Smooth muscle cell (in vitro differentiated cells): ENCODE measurements around the gene DTNBP1. TPM values are rescaled to one million over a fixed set of nuclear protein-coding genes. Genes with fewer than 3 reads are reported as not detected.

Experiments used
- DNase-seq: peaks from one replicate; lab custom pipeline; 2025; ENCODE audit not compliant: unreplicated experiment; lab: John Stamatoyannopoulos, UW
- H2AFZ ChIP-seq: fragments of 200-600 bp; sonication (generic); 2 replicates; pipeline ENCODE4 v1.6.0; 2016; ENCODE audit warnings: antibody characterized with exemption, low read depth, mild to moderate bottlenecking
- H3F3A ChIP-seq: fragments of 200-600 bp; sonication (generic); 2 replicates; pipeline ENCODE4 v1.6.0; 2017; ENCODE audit warnings: antibody characterized with exemption, low read depth
- H3K27ac ChIP-seq: fragments of 200-600 bp; sonication (generic); 2 replicates; pipeline ENCODE4 v1.5.1; 2016; ENCODE audit warnings: low read depth, mild to moderate bottlenecking
- H3K27me3 ChIP-seq: fragments of 200-600 bp; sonication (generic); 2 replicates; pipeline ENCODE4 v1.6.1; 2016; ENCODE audit warnings: low read depth, mild to moderate bottlenecking
- H3K36me3 ChIP-seq: fragments of 200-600 bp; sonication (generic); 2 replicates; pipeline ENCODE4 v1.5.1; 2016; ENCODE audit warnings: low read depth
- H3K4me1 ChIP-seq: fragments of 200-600 bp; sonication (generic); 2 replicates; pipeline ENCODE4 v1.5.1; 2016; ENCODE audit warnings: low read depth
- H3K4me2 ChIP-seq: fragments of 200-600 bp; sonication (generic); 2 replicates; pipeline ENCODE4 v1.6.0; 2016; ENCODE audit warnings: mild to moderate bottlenecking
- H3K4me3 ChIP-seq: fragments of 200-600 bp; sonication (generic); 2 replicates; pipeline ENCODE4 v1.5.1; 2016; ENCODE audit warnings: mild to moderate bottlenecking
- H3K79me2 ChIP-seq: fragments of 200-600 bp; sonication (generic); 2 replicates; pipeline ENCODE4 v1.6.0; 2016; ENCODE audit warnings: low read depth, mild to moderate bottlenecking
- H3K9ac ChIP-seq: fragments of 200-600 bp; sonication (generic); 2 replicates; pipeline ENCODE4 v1.6.0; 2016; ENCODE audit warnings: low read depth
- H3K9me3 ChIP-seq: fragments of 200-600 bp; sonication (generic); replicated peaks from 2 replicates; pipeline ENCODE4 v1.5.1; 2016; ENCODE audit warnings: low read depth
- H4K20me1 ChIP-seq: fragments of 200-600 bp; sonication (generic); 2 replicates; pipeline ENCODE4 v1.6.0; 2016; ENCODE audit warnings: low read depth
- CTCF ChIP-seq: fragments of 200-600 bp; sonication (generic); IDR thresholded peaks from 2 replicates; pipeline ENCODE4 v1.5.1; 2017; ENCODE audit warnings: borderline replicate concordance, mild to moderate bottlenecking, antibody characterized with exemption; ENCODE audit not compliant: insufficient read depth, poor library complexity, severe bottlenecking
- WGBS: methylation state at CpG from one replicate; pipeline ENCODE4 v1.1.7; 2016; ENCODE audit warnings: low lambda C conversion rate; 5-methylcytosine and 5-hydroxymethylcytosine counted together
- polyA plus RNA-seq: library from polyadenylated mRNA; unstranded; fragments of >200 nt; fragmentation: Nextera tagmentation; extraction: Ambion mirVana; gene quantifications from 2 replicates; pipeline ENCODE4 v1.2.1, GENCODE V29; 2016
- total RNA-seq: library from RNA; depleted of rRNA; stranded (reverse); fragments of >200 nt; gene quantifications from 2 replicates; pipeline ENCODE4 v1.2.3, GENCODE V29; 2014

DTNBP1 gene
- total and polyA plus RNA-seq, 2 experiments from 2014 or later: 11.9 to 24.2 TPM

DNA sequence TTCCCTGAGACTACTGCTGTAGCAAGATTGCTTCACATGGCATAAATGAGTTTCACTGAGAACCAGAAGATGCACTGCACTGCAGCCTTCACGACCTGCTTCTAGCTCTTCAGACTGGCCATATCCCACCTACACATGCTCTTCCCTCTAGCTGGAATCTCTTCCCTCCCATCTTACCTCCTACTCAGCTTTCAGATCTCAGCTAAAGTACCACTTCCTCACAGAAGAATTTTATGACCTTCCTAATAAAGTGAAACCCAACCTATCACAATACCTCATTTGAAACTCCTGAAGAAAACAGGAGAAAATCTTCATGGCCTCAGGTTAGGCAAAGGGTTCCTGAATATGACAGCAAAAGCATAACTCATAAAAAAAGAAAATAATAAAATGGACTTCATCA, 99.9 kb downstream of the DTNBP1 start:
- no peak overlapping the region for H3K4me3 ChIP-seq

DNA sequence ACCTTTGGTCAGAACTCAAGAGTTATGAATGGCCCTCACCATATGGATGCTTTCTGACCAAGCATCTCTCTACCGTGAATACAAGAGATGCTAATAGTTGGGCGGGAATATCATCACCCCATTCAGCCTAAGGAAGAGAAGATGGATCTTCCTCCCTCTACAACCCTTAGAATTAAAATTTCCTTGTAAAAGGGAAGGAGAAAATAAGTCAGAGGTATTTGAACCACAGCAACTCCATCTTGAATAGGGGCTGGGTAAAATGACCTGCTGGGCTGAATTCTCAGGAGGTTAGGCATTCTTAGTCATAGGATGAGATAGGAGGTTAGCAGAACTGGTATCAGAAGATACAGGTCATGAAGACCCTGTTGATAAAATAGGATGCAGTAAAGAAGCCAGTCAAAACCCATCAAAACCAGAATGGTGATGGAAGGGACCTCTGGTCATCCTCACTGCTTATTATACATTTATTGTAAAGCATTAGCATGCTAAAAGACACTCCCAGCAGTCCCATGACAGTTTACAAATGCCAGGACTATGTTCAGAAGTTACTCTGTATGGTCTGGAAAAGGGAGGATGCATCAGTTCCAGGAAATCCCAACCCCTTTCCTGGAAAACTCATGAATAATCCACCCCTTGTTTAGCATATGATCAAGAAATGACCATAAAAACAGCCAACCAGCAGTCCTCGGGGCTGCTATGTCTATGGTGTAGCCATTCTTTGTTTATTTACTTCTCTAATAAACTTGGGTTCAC, 101.2 kb downstream of the DTNBP1 start:
- no peak overlapping the region for H2AFZ ChIP-seq
- no peak for DNase-seq
- H3K4me1 ChIP-seq: peaks cover 3% of the 10 kb centered on the region
- no peak overlapping the region for H3K27ac ChIP-seq
- 91% methylated on average over 3 of the region's 3 CpGs for WGBS
- H3K79me2 ChIP-seq: no peaks in the 10 kb centered on the region
- no peaks in the 10 kb centered on the region for H3K27me3 ChIP-seq
- no peak overlapping the region for H3K9ac ChIP-seq
- no peak overlapping the region for H3K4me3 ChIP-seq
- no peaks in the 10 kb centered on the region for H3K9me3 ChIP-seq
- no peak for TF ChIP-seq CTCF
- H3F3A ChIP-seq: no peaks in the 10 kb centered on the region
- no peaks in the 10 kb centered on the region for H4K20me1 ChIP-seq
- H3K36me3 ChIP-seq: no peaks in the 10 kb centered on the region
- no peak overlapping the region for H3K4me2 ChIP-seq

More for the DNA sequence above, 99.9 kb downstream of the DTNBP1 start:
- no peak for DNase-seq
- Histone ChIP-seq H4K20me1 (no peaks in the 10 kb centered on the region), H3K27ac (no peak overlapping the region), H3K36me3 (no peaks in the 10 kb centered on the region), H3K79me2 (no peaks in the 10 kb centered on the region), H3K4me1 (peaks cover 3% of the 10 kb centered on the region), H3F3A (no peaks in the 10 kb centered on the region), H2AFZ (no peak overlapping the region), H3K9ac (no peak overlapping the region), H3K9me3 (no peaks in the 10 kb centered on the region), H3K27me3 (no peaks in the 10 kb centered on the region), H3K4me2 (no peak overlapping the region)
- TF ChIP-seq CTCF: no peak
- 65% methylated on average over 1 of the region's 1 CpG for WGBS

- H3K4me3 ChIP-seq: no peak overlapping the region
- no peaks in the 10 kb centered on the region for H3K9me3 ChIP-seq
- no peak overlapping the region for H3K4me2 ChIP-seq
- no peak for TF ChIP-seq CTCF
- H3K36me3 ChIP-seq: no peaks in the 10 kb centered on the region
- no peaks in the 10 kb centered on the region for H4K20me1 ChIP-seq
- no peak for DNase-seq
- H3K79me2 ChIP-seq: no peaks in the 10 kb centered on the region
- no peaks in the 10 kb centered on the region for H3F3A ChIP-seq
- H3K27me3 ChIP-seq: no peaks in the 10 kb centered on the region
- no peak overlapping the region for H3K9ac ChIP-seq
- H3K4me1 ChIP-seq: peaks cover 6% of the 10 kb centered on the region
- H2AFZ ChIP-seq: no peak overlapping the region
- H3K27ac ChIP-seq: no peak overlapping the region
- WGBS: 91% methylated on average over 1 of the region's 1 CpG
Measured at GRCh38 chr6:15560713-15561112, 102.1 kb downstream of the DTNBP1 start.

DNA sequence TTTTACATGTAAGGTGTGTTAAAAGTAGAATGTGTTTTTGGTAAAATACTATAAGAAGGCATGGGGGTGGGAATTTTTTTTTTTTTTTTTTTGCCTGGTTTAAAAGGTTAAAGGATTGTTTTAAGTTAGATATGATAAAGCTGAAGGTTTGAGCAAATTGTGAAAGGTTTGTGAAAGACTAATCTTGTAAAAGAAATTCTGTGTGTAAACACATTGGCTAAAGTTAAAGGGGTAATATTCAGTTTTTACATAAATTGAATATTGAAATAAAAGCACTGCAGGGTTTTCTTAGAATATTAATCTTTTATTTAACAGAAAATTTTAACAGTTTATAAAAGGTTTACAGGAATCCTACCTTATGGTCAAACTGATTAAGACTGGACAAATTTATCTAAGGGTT, 105.7 kb downstream of the DTNBP1 start:
- H3F3A ChIP-seq: no peaks in the 10 kb centered on the region
- H2AFZ ChIP-seq: no peak overlapping the region
- H3K4me1 ChIP-seq: peaks cover 5% of the 10 kb centered on the region
- no peaks in the 10 kb centered on the region for H3K27me3 ChIP-seq
- H4K20me1 ChIP-seq: no peaks in the 10 kb centered on the region
- no peak overlapping the region for H3K4me3 ChIP-seq
- H3K9ac ChIP-seq: no peak overlapping the region
- no peaks in the 10 kb centered on the region for H3K79me2 ChIP-seq
- no peak overlapping the region for H3K4me2 ChIP-seq
- H3K9me3 ChIP-seq: no peaks in the 10 kb centered on the region
- H3K27ac ChIP-seq: no peak overlapping the region
- no peak for DNase-seq
- no peak for TF ChIP-seq CTCF
- H3K36me3 ChIP-seq: no peaks in the 10 kb centered on the region
